Measurements from ENCODE around the gene RGPD6. TPM values are rescaled to one million over a fixed set of nuclear protein-coding genes. Genes with fewer than 3 reads are reported as not detected.
"Not testable (repeated sequence)": the region's sequence is repeated elsewhere in the genome, so short reads cannot be mapped to it uniquely, and the experiment has no call there.

The RGPD6 gene
- total and polyA plus RNA-seq, 4 experiments from 2014 or later = 3.6 to 42.7 (median 23.3) TPM

DNA sequence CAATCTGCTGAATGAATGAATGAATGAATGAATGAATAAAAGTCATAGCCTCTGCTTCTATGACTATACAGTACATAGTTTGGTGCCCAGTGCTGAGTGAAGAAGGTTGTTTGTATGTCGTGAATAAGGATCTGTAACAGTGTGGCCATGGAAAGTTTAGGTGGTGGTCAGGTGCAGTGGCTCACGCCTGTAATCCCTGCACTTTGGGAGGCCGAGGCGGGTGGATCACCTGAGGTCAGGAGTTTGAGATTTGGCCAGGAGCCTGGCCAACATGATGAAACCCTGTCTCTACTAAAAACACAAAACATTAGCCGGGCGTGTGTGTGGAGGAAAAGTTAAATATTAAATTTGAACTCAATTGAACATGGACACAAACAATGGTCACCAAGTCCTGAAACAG, 100.1 kb downstream of the RGPD6 start:
- H3K4me1 Mint-ChIP-seq; H3K9me3 Mint-ChIP-seq; H3K27me3 Mint-ChIP-seq; DNase-seq; CTCF ChIA-PET (ENCODE audit: partially characterized antibody); H3K36me3 ChIP-seq (ENCODE audit: insufficient read depth, low read length); H3K4me3 ChIP-seq (ENCODE audit: low read length in 2 of 2); H3K36me3 Mint-ChIP-seq; H3K4me3 Mint-ChIP-seq; POLR2A ChIA-PET (ENCODE audit: partially characterized antibody); H3K4me1 ChIP-seq (ENCODE audit: insufficient read depth, low read length); H3K27ac ChIP-seq (ENCODE audit: low read depth, low read length); H3K27ac Mint-ChIP-seq; H3K9me3 ChIP-seq (ENCODE audit: control insufficient read depth in 1 of 2, low read length in 2 of 2); intact Hi-C loops (cut with micrococcal nuclease); H3K27me3 ChIP-seq (ENCODE audit: insufficient read depth, low read length): not testable (repeated sequence)

DNA sequence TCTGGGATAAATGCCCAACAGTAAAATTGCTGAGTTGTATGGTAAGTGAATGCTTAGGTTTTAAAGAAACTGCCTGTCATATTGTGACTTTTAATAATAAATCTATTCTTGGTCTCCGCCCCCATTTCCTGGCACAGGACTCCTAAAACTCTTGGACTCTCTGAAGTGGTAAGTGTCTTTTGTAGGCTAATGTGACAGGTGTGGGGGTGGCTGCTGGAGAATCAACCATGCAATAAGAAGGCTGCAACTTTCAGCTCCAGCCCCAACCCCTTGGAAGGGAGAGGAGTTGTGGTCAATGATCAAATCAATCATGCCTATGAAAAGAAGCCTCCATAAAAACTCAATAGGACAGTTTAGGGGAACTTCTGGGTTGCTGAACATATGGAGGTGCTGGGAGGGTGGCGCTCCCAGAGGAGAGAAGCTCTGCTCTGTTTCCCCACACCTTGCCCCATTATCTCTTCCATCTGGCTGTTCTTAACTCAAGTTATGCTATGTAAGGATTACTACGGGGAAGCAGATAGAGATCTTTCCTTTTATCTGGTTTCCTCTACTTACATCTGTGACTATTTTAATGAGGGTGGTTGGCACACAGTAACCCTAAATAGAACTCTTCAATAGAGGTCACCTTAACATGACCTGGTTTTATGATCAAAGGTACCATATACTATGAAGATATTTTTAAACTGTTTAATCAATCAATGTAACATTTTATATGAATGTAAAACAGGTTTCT, 101.2 kb downstream of the RGPD6 start:
- H3K4me1 Mint-ChIP-seq; H3K36me3 ChIP-seq (ENCODE audit: insufficient read depth, low read length); H3K4me1 ChIP-seq (ENCODE audit: insufficient read depth, low read length); H3K27me3 ChIP-seq (ENCODE audit: insufficient read depth, low read length); H3K27me3 Mint-ChIP-seq; H3K36me3 Mint-ChIP-seq; intact Hi-C loops (cut with micrococcal nuclease); DNase-seq; H3K27ac Mint-ChIP-seq; H3K27ac ChIP-seq (ENCODE audit: low read depth, low read length); POLR2A ChIA-PET (ENCODE audit: partially characterized antibody); H3K4me3 Mint-ChIP-seq; CTCF ChIA-PET (ENCODE audit: partially characterized antibody); H3K9me3 Mint-ChIP-seq; H3K9me3 ChIP-seq (ENCODE audit: control insufficient read depth in 1 of 2, low read length in 2 of 2); H3K4me3 ChIP-seq (ENCODE audit: low read length in 2 of 2): not testable (repeated sequence)

DNA sequence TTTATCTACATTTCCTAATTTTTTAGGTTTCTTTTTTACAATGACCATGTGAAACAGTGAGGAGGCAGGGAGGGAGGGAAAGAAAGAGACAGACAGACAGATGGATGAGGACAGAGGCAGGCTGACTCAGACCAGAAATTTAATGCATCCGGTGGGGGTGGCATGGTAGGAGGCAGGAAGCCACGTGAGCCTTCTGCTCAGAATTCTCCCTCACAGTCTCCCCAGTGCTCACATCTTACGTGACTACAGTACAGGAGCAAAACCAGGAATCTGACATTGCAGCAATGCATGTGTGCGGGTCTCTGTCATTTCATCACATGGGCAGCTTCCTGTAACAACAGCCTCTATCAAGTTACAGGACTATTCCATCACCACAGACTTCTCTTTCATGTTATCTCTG, 102.1 kb downstream of the RGPD6 start:
- H3K9me3 ChIP-seq (ENCODE audit: control insufficient read depth in 1 of 2, low read length in 2 of 2); H3K4me3 ChIP-seq (ENCODE audit: low read length in 2 of 2); H3K27ac Mint-ChIP-seq; H3K4me1 Mint-ChIP-seq; H3K4me3 Mint-ChIP-seq; H3K9me3 Mint-ChIP-seq; H3K36me3 Mint-ChIP-seq; intact Hi-C loops (cut with micrococcal nuclease); DNase-seq; POLR2A ChIA-PET (ENCODE audit: partially characterized antibody); H3K27me3 ChIP-seq (ENCODE audit: insufficient read depth, low read length); CTCF ChIA-PET (ENCODE audit: partially characterized antibody); H3K27me3 Mint-ChIP-seq; H3K36me3 ChIP-seq (ENCODE audit: insufficient read depth, low read length); H3K27ac ChIP-seq (ENCODE audit: low read depth, low read length); H3K4me1 ChIP-seq (ENCODE audit: insufficient read depth, low read length): not testable (repeated sequence)

DNA sequence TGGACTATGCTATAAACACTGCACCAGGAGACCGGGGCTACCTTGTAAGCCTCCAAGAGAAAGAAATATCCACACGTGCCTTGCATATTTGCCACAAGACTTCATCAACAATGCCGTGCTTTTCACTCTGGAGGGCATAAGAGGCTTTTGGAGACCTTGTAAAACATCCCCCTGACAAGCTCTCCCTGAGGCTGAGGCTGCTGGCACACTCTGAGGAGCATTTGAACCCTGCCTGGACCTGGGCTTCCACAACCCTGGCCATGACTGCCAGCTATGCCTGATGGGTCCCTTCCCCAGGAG, 104.0 kb downstream of the RGPD6 start:
- intact Hi-C loops (cut with micrococcal nuclease); H3K36me3 Mint-ChIP-seq; H3K9me3 Mint-ChIP-seq; CTCF ChIA-PET (ENCODE audit: partially characterized antibody); H3K4me3 ChIP-seq (ENCODE audit: low read length in 2 of 2); DNase-seq; H3K36me3 ChIP-seq (ENCODE audit: insufficient read depth, low read length); H3K27ac ChIP-seq (ENCODE audit: low read depth, low read length); H3K27me3 Mint-ChIP-seq; H3K4me3 Mint-ChIP-seq; H3K27ac Mint-ChIP-seq; H3K9me3 ChIP-seq (ENCODE audit: control insufficient read depth in 1 of 2, low read length in 2 of 2); H3K4me1 ChIP-seq (ENCODE audit: insufficient read depth, low read length); H3K27me3 ChIP-seq (ENCODE audit: insufficient read depth, low read length); H3K4me1 Mint-ChIP-seq; POLR2A ChIA-PET (ENCODE audit: partially characterized antibody): not testable (repeated sequence)

DNA sequence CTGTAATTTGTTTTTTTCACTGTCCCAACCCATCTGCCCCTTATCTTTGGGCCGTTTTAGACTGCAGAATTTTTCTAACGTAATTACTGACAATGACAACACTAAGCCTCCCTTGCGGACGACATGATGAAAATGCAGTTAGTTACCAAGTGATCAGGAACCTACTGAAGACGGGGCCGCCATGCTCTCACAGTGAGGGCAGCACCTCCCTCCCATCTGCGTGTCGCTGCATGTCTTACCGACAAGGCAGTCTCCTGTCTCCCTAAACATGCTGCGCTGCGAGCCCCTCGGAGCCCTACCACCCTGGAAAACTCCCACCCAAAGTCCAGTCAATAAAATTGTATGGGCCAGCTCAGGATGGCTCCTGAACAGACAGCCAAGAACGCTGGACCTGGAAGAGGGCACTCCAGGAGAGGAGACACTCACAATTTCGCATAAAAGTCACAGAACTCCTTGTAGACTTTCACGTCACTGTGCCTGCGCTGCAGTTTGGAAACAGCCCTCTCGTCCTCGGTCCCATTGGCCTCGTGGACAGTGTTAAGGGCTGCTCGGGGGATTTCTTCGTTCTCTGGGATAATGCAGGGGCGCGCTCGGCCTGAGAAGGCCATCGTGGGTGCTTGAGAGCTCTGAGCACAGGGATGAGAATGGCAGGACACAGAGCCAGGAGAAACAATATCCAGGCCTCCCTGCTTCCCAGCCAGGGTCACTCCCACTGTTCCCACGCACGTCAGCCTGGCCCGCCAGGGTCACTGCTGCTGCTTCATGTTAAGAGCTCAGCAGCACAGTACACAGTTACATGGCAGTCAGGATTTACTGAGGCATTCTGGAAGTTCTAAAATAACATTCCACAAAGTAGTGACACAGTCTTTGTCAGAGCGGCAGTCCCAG, 104.6 kb downstream of the RGPD6 start, which contains the start of gene LIMS4:
LIMS4 (minus strand) TSS at position 646 of the 888 bp plus-strand sequence; CDS start at position 608, 38 bp downstream.
- H3K9me3 Mint-ChIP-seq; H3K27me3 Mint-ChIP-seq; DNase-seq; H3K4me1 Mint-ChIP-seq; H3K27me3 ChIP-seq (ENCODE audit: insufficient read depth, low read length); POLR2A ChIA-PET (ENCODE audit: partially characterized antibody); H3K4me1 ChIP-seq (ENCODE audit: insufficient read depth, low read length); CTCF ChIA-PET (ENCODE audit: partially characterized antibody); H3K4me3 ChIP-seq (ENCODE audit: low read length in 2 of 2); H3K4me3 Mint-ChIP-seq; intact Hi-C loops (cut with micrococcal nuclease); H3K27ac Mint-ChIP-seq; H3K9me3 ChIP-seq (ENCODE audit: control insufficient read depth in 1 of 2, low read length in 2 of 2); H3K27ac ChIP-seq (ENCODE audit: low read depth, low read length); H3K36me3 ChIP-seq (ENCODE audit: insufficient read depth, low read length); H3K36me3 Mint-ChIP-seq: not testable (repeated sequence)

DNA sequence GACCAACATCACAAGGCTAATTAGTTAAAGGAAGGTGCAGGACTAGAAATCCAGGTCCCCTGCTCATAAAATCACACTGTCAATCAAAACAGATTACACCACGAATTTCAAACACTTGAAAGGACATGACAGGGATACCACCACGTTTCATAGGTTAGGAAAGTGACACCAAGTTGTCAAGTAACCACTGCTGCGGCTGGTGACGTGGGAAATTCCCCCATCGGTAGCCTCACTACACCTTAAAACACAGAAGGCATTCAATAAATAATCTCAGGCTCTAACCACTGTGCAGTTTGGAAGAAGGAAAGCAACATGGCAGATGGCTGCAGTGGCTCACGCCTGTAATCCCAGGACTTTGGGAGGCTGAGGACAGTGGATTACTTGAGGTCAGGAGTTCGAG, 108.1 kb downstream of the RGPD6 start:
- H3K27me3 Mint-ChIP-seq; H3K4me1 Mint-ChIP-seq; H3K36me3 ChIP-seq (ENCODE audit: insufficient read depth, low read length); POLR2A ChIA-PET (ENCODE audit: partially characterized antibody); H3K4me3 ChIP-seq (ENCODE audit: low read length in 2 of 2); H3K9me3 Mint-ChIP-seq; H3K4me1 ChIP-seq (ENCODE audit: insufficient read depth, low read length); intact Hi-C loops (cut with micrococcal nuclease); DNase-seq; H3K36me3 Mint-ChIP-seq; H3K27ac Mint-ChIP-seq; H3K27ac ChIP-seq (ENCODE audit: low read depth, low read length); H3K4me3 Mint-ChIP-seq; CTCF ChIA-PET (ENCODE audit: partially characterized antibody); H3K9me3 ChIP-seq (ENCODE audit: control insufficient read depth in 1 of 2, low read length in 2 of 2); H3K27me3 ChIP-seq (ENCODE audit: insufficient read depth, low read length): not testable (repeated sequence)

DNA sequence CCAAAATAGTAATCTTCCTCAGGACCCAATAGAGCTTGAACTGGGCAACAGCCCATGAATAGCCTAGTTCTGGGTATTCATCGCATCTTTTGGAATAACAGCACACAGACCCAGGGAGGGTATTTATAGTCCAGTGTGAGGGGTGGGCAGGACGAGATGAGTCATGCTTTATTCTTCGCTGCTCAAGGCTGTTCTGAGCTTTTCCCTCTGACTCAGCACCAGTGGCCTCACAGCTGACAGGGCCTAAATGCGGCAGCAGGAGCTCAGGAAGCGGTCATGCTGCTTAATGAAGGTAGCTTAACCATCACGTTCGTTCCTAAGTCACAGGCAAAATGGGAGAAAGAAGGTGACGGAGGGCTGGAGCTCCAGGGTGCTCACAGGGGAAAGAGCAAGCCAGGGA, 111.7 kb downstream of the RGPD6 start:
- CTCF ChIA-PET (ENCODE audit: partially characterized antibody); H3K36me3 Mint-ChIP-seq; intact Hi-C loops (cut with micrococcal nuclease); DNase-seq; H3K4me3 ChIP-seq (ENCODE audit: low read length in 2 of 2); H3K27ac ChIP-seq (ENCODE audit: low read depth, low read length); H3K4me1 ChIP-seq (ENCODE audit: insufficient read depth, low read length); H3K36me3 ChIP-seq (ENCODE audit: insufficient read depth, low read length); H3K27ac Mint-ChIP-seq; H3K27me3 Mint-ChIP-seq; H3K9me3 Mint-ChIP-seq; H3K27me3 ChIP-seq (ENCODE audit: insufficient read depth, low read length); H3K4me3 Mint-ChIP-seq; POLR2A ChIA-PET (ENCODE audit: partially characterized antibody); H3K9me3 ChIP-seq (ENCODE audit: control insufficient read depth in 1 of 2, low read length in 2 of 2); H3K4me1 Mint-ChIP-seq: not testable (repeated sequence)

Measured in CD4-positive, alpha-beta memory T cell (primary cell).